Keratinocyte (primary cell): ENCODE data around the gene PRG3. TPM values are rescaled to one million over a fixed set of nuclear protein-coding genes. Genes with fewer than 3 reads are reported as not detected.

Source experiments
- DNase-seq: peaks from one replicate; pipeline ENCODE4 v3.0.0-alpha.2; 2011; ENCODE audit warnings: low read depth, missing footprints, low spot score
- FAIRE-seq: peaks from 2 replicates; lab custom pipeline; 2011; peaks lifted over from hg19 to GRCh38; lab: Jason Lieb, UNC
- H2AFZ ChIP-seq: 2 replicates; pipeline ENCODE4 v1.6.0; 2012; ENCODE audit warnings: low read length, control low read depth, inconsistent platforms; ENCODE audit not compliant: control insufficient read depth
- H3K27ac ChIP-seq: 2 replicates; pipeline ENCODE4 v1.5.1; 2011; ENCODE audit warnings: low read length; ENCODE audit not compliant: control insufficient read depth, insufficient read depth
- H3K27me3 ChIP-seq: 3 replicates; pipeline ENCODE4 v1.6.0; 2011; ENCODE audit warnings: low read length; ENCODE audit not compliant: control insufficient read depth, insufficient read depth; ENCODE audit errors: extremely low read depth
- H3K36me3 ChIP-seq, 2 experiments: 2 replicates in 1 of 2; 3 replicates in 1 of 2; pipeline ENCODE4 v1.5.1; 2011; ENCODE audit warnings: low read length in 2 of 2, mild to moderate bottlenecking in 1 of 2; ENCODE audit not compliant: control insufficient read depth in 2 of 2, insufficient read depth in 2 of 2; ENCODE audit errors: extremely low read depth in 1 of 2
- H3K4me1 ChIP-seq: 3 replicates; pipeline ENCODE4 v1.5.1; 2011; ENCODE audit warnings: low read length; ENCODE audit not compliant: control insufficient read depth, insufficient read depth; ENCODE audit errors: extremely low read depth
- H3K4me2 ChIP-seq: 3 replicates; pipeline ENCODE4 v1.6.0; 2011; ENCODE audit warnings: low read depth, low read length; ENCODE audit not compliant: control insufficient read depth, insufficient read depth; ENCODE audit errors: extremely low read depth
- H3K4me3 ChIP-seq, 3 experiments: fragments of 200-600 bp in 1 of 3; sonication (generic) in 1 of 3; 2 replicates in 2 of 3; 3 replicates in 1 of 3; pipeline ENCODE4 v1.5.1; 2011 to 2016; ENCODE audit warnings: low read length in 3 of 3, mild to moderate bottlenecking in 3 of 3, control low read depth in 2 of 3, inconsistent platforms in 1 of 3, low read depth in 1 of 3, mixed read lengths in 1 of 3, mixed run types in 1 of 3, moderate library complexity in 1 of 3; ENCODE audit not compliant: control insufficient read depth in 2 of 3, insufficient read depth in 2 of 3; ENCODE audit errors: extremely low read depth in 1 of 3
- H3K79me2 ChIP-seq: 2 replicates; pipeline ENCODE4 v1.6.0; 2012; ENCODE audit warnings: low read length; ENCODE audit not compliant: control insufficient read depth, insufficient read depth
- H3K9ac ChIP-seq: 3 replicates; pipeline ENCODE4 v1.6.0; 2011; ENCODE audit warnings: low read length; ENCODE audit not compliant: control insufficient read depth, insufficient read depth; ENCODE audit errors: extremely low read depth
- H3K9me1 ChIP-seq: 3 replicates; pipeline ENCODE4 v1.6.0; 2011; ENCODE audit warnings: low read length; ENCODE audit not compliant: control insufficient read depth, insufficient read depth; ENCODE audit errors: extremely low read depth
- H3K9me3 ChIP-seq: 2 replicates; pipeline ENCODE4 v1.5.1; 2012; ENCODE audit warnings: low read depth, low read length; ENCODE audit not compliant: control insufficient read depth
- H4K20me1 ChIP-seq: 3 replicates; pipeline ENCODE4 v1.6.0; 2011; ENCODE audit warnings: low read length; ENCODE audit not compliant: control insufficient read depth, insufficient read depth; ENCODE audit errors: extremely low read depth
- EZH2 ChIP-seq: IDR thresholded peaks from one replicate; pipeline ENCODE4 v1.6.1; 2012; ENCODE audit warnings: inconsistent platforms, mild to moderate bottlenecking, low read length, moderate library complexity
- dilution Hi-C: fragments of 300-500 bp; cut with MboI; formaldehyde crosslinking; loops from one replicate; pipeline ENCODE4 v1.7.0; 2020; ENCODE audit warnings: low sequenced_read_pairs; ENCODE audit not compliant: extremely low pct_ligation_motif_present
- polyA plus RNA-seq, 5 experiments: library from polyadenylated mRNA; depleted of rRNA in 3 of 5; stranded (reverse) in 3 of 5; stranded (forward) in 1 of 5; unstranded in 1 of 5; fragments of >200 nt; gene quantifications; 1 replicate in 1 of 5; 2 replicates in 3 of 5; 3 replicates in 1 of 5; pipeline versions ENCODE4 v1.2.1 to v1.2.3, GENCODE V29; 2011 to 2012; ENCODE audit warnings: missing spikeins in 2 of 5, low read depth in 1 of 5, low replicate concordance in 1 of 5
- TF ChIP-seq, protein P1 (sequence below), 3 experiments: IDR thresholded peaks in 1 of 3; conservative IDR thresholded peaks in 1 of 3; optimal IDR thresholded peaks in 1 of 3; 2 replicates in 2 of 3; 3 replicates in 1 of 3; pipeline versions ENCODE3 to v1.5.1; 2011; ENCODE audit warnings: low read length in 3 of 3, mild to moderate bottlenecking in 3 of 3, moderate library complexity in 2 of 3, control low read depth in 1 of 3, inconsistent platforms in 1 of 3; ENCODE audit not compliant: insufficient read depth in 2 of 3; ENCODE audit errors: extremely low read depth in 1 of 3

Gene PRG3
- polyA plus RNA-seq, 1 donor (not counting 4 experiments of a cell fraction or from before 2014, with no cell fraction given) = not detected

DNA sequence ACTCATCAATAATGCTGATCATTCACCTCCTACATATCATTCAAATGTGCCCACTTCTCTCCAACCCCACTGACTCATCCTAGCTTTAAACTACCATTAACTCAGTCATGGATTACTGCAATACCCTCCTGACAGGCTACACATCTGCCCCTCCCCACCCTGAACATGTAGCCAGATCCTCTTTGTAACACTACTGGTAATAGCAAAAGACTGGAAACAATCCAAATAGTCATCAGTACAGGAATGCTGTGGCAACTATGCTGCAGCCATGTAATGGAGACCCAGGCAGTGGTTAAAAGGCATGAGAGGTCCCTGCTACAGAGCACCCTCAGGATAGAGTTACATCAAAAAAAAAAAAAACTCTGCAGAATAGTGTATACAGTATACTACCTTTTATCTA, 29.3 kb upstream of the PRG3 start:
- dilution Hi-C loops = no loop called here
- no peak for DNase-seq
- no peak overlapping the region for H3K9ac ChIP-seq
- no peaks in the 10 kb centered on the region for H3K9me1 ChIP-seq
- no peak for FAIRE-seq
- H3K27ac ChIP-seq = no peak overlapping the region
- H3K79me2 ChIP-seq = peaks cover 2% of the 10 kb centered on the region
- no peak overlapping the region for H3K4me2 ChIP-seq
- TF ChIP-seq, protein P1, sequence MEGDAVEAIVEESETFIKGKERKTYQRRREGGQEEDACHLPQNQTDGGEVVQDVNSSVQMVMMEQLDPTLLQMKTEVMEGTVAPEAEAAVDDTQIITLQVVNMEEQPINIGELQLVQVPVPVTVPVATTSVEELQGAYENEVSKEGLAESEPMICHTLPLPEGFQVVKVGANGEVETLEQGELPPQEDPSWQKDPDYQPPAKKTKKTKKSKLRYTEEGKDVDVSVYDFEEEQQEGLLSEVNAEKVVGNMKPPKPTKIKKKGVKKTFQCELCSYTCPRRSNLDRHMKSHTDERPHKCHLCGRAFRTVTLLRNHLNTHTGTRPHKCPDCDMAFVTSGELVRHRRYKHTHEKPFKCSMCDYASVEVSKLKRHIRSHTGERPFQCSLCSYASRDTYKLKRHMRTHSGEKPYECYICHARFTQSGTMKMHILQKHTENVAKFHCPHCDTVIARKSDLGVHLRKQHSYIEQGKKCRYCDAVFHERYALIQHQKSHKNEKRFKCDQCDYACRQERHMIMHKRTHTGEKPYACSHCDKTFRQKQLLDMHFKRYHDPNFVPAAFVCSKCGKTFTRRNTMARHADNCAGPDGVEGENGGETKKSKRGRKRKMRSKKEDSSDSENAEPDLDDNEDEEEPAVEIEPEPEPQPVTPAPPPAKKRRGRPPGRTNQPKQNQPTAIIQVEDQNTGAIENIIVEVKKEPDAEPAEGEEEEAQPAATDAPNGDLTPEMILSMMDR (optimal IDR thresholded peaks at IDR 0.05 in 1 of 3, IDR thresholded peaks at IDR 0.05 in 1 of 3, conservative IDR thresholded peaks at IDR 0.05 in 1 of 3; ENCODE audit: extremely low read depth in 1 of 3, insufficient read depth in 2 of 3, low read length in 3 of 3) = no peak
- no peak for TF ChIP-seq EZH2
- H2AFZ ChIP-seq = no peak overlapping the region
- peaks cover 6% of the 10 kb centered on the region for H4K20me1 ChIP-seq
- H3K4me3 ChIP-seq = no peak overlapping the region
- no peaks in the 10 kb centered on the region for H3K27me3 ChIP-seq
- H3K36me3 ChIP-seq = peaks cover 25 to 39% of the 10 kb centered on the region in 2 experiments
- no peaks in the 10 kb centered on the region for H3K9me3 ChIP-seq
- peaks cover 14% of the 10 kb centered on the region for H3K4me1 ChIP-seq

DNA sequence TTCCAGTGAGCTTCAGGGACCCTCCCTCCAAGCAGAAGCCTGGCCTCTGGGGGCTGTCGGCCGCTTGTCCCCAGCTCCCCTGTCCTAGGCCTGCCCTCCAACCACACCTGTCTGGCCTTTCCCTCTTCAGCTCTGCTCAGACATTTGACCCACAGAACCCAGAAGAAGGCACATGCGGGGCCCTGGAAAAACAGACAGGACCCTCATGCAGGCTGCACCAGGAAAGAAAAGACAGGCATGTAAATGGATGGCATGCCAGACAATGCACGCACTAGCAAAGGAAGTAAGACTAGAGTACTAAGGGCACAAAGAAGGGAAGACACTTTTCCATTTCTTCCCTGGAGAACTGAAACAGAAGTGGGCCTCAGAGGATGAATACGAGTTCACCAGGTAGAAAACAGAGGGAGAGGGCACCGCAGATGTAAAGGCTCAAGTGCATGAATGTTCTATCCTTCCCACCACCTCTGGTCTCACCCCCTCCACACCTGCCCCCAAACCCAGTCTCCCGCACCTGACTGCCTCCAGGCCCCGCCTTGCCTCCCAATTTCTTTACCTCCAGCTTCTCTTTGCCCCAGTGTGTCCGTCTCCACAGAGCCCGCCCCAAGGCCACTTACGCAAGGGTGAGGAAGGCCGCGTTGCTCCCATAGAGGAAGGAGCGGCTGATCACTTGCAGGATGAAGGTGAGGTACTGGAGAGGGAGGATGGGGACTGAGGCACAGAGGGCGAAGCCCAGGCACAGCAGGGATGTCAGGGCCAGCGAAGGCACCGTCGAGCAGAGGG, 28.6 kb upstream of the PRG3 start:
- no peak for TF ChIP-seq EZH2
- TF ChIP-seq, protein P1 (optimal IDR thresholded peaks at IDR 0.05 in 1 of 3, IDR thresholded peaks at IDR 0.05 in 1 of 3, conservative IDR thresholded peaks at IDR 0.05 in 1 of 3; ENCODE audit: extremely low read depth in 1 of 3, insufficient read depth in 2 of 3, low read length in 3 of 3) = no peak
- FAIRE-seq = no peak
- Histone ChIP-seq H3K27ac (no peak overlapping the region), H3K4me1 (peaks cover 15% of the 10 kb centered on the region), H3K9me3 (no peaks in the 10 kb centered on the region), H4K20me1 (peaks cover 6% of the 10 kb centered on the region), H3K4me3 (no peak overlapping the region), H3K9ac (no peak overlapping the region), H3K79me2 (no peaks in the 10 kb centered on the region), H3K4me2 (no peak overlapping the region), H3K36me3 (peaks cover 18 to 32% of the 10 kb centered on the region in 2 experiments), H2AFZ (no peak overlapping the region), H3K27me3 (no peaks in the 10 kb centered on the region), H3K9me1 (no peaks in the 10 kb centered on the region)
- no peak for DNase-seq
- dilution Hi-C loops = no loop called here
